ENCODE data around the gene SGSH.

Gene SGSH

DNA sequence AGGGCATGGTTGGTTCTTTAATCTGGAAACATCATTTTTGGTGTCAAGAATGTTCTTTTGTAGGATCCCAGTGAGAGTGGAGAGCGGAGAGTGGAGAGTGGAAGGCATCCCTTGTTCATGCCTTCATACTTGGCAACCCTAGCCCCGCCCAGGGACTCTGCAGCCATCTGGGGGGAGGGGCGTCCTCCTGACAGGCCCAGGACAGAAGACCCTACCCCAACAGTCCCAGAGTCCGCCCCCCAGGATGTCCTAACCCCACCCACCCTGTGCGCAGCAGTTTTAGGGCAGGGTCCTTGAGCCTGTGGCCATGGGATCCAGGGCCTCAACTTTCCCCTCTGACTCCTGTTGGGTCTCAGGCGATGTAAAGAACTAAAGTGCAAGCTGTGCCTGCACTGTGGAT lies 4.5 kb upstream of the SGSH start:
- Mint-ChIP-seq H3K27me3 (ENCODE audit: low read depth) (no peaks in the 10 kb centered on the region), H3K4me3 (no peak overlapping the region), H3K36me3 (ENCODE audit: low read depth) (peaks cover 1% of the 10 kb centered on the region)

DNA sequence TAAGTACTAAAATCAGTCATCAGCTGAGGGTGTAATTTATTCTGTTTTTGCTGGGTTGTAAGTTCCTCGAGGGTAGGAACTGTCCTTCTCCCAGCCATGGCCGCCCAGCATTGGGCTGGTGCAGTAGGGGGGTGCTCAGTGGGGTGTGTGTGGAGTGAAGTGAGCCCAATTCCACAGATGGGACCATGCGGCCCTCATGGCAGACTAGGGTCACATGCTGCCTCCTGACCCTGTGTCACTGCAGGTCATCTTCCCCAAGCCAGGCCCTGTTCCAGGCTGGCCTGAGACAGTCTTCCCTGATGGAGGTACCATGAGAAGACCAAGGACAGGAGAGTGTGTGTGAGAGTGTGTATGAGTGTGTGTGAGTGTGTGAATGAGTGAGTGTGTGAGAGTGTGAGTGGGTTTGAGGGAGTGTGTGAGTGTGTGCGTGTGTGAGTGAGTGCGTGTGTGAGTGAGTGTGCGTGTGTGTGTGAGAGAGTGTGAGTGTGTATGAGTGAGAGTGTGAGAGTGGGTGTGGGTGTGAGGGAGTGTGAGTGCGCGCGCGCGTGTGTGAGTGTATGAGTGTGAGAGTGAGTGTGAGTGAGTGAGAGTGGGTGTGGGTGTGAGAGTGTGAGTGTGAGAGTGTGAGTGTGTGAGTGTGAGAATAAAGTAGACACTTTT lies 3.8 kb upstream of the SGSH start:
- H3K4me3 Mint-ChIP-seq = no peak overlapping the region

More for the DNA sequence above, 4.5 kb upstream of the SGSH start:
- Mint-ChIP-seq H3K27ac (no peak overlapping the region), H3K9me3 (no peaks in the 10 kb centered on the region), H3K4me1 (ENCODE audit: low read depth) (peaks cover 3% of the 10 kb centered on the region)

DNA sequence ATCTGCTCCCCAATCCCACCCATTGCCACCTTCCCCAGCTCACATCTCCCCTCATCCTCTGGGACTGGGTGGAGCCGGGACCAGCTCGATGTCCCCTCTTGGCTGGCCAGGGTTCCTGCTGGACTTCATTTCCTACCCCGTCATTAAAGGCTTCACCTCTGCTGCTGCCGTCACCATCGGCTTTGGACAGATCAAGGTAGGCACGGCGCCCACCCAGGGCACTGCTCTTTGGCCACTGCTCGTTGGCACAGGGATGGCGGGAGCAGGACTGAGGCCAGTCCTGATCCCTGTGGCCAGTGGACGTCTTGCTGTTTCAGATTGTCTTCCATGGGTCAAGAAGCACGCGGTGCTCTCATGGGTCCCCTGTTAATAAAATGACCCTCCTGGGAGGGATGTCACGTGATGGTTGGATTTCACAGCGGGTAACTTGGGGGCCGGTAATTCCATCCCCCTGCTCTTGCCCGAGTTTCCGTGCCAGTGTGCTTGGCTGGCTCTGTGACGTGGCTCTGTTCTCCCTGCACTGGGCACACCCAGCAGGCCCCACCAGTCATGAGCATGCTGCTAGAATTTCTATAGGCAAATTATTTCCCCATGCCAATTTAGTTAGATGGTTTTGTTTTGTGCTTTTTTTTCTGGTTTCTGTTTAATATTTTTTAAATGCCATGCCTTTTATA lies 3.1 kb upstream of the SGSH start:
- H3K4me1 Mint-ChIP-seq (ENCODE audit: low read depth) = peaks cover 6% of the 10 kb centered on the region
- H3K9me3 Mint-ChIP-seq = no peaks in the 10 kb centered on the region
- peak overlapping the region; percentile 25 for H3K4me3 Mint-ChIP-seq
- H3K27me3 Mint-ChIP-seq (ENCODE audit: low read depth) = no peaks in the 10 kb centered on the region
- H3K27ac Mint-ChIP-seq = peak overlapping the region; percentile 31
- peaks cover 1% of the 10 kb centered on the region for H3K36me3 Mint-ChIP-seq (ENCODE audit: low read depth)

More for the DNA sequence above, 3.8 kb upstream of the SGSH start:
- peaks cover 6% of the 10 kb centered on the region for H3K4me1 Mint-ChIP-seq (ENCODE audit: low read depth)
- H3K27ac Mint-ChIP-seq = no peak overlapping the region
- H3K36me3 Mint-ChIP-seq (ENCODE audit: low read depth) = peaks cover 1% of the 10 kb centered on the region
- H3K27me3 Mint-ChIP-seq (ENCODE audit: low read depth) = no peaks in the 10 kb centered on the region
- no peaks in the 10 kb centered on the region for H3K9me3 Mint-ChIP-seq

DNA sequence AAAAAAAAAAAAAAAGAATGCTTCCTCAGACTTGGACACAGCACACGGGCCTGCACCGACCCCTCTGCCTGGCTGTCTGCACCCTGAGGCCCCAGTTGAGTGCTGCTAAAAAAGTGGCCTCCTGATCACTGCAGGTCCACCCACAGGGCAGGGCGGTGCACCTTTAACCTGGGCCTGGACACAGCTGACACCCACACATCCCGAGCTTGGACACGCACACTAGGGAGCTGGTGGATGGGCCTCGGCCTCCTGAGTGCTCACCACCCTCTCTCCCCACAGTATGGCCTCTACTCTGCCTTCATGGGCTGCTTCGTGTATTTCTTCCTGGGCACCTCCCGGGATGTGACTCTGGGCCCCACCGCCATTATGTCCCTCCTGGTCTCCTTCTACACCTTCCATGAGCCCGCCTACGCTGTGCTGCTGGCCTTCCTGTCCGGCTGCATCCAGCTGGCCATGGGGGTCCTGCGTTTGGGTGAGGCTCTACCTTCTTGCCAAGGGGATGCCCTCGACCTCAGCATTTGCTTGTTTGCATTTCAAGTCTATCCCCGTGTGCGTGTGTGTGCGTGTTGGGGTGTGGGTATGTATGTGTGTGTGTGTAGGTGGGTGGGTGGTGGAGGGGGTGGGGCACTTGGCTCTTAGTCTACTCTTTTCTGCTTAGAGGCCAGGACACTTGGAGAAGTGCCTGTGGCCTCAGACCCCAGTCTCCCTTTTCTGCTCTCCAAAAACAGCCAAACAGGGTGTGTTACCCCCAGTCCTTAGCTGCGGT lies 2.4 kb upstream of the SGSH start:
- peak overlapping the region; percentile 25 for H3K4me3 Mint-ChIP-seq
- H3K4me1 Mint-ChIP-seq (ENCODE audit: low read depth) = peaks cover 6% of the 10 kb centered on the region
- H3K36me3 Mint-ChIP-seq (ENCODE audit: low read depth) = peaks cover 4% of the 10 kb centered on the region
- no peaks in the 10 kb centered on the region for H3K27me3 Mint-ChIP-seq (ENCODE audit: low read depth)
- no peaks in the 10 kb centered on the region for H3K9me3 Mint-ChIP-seq
- H3K27ac Mint-ChIP-seq = peak overlapping the region; percentile 31

DNA sequence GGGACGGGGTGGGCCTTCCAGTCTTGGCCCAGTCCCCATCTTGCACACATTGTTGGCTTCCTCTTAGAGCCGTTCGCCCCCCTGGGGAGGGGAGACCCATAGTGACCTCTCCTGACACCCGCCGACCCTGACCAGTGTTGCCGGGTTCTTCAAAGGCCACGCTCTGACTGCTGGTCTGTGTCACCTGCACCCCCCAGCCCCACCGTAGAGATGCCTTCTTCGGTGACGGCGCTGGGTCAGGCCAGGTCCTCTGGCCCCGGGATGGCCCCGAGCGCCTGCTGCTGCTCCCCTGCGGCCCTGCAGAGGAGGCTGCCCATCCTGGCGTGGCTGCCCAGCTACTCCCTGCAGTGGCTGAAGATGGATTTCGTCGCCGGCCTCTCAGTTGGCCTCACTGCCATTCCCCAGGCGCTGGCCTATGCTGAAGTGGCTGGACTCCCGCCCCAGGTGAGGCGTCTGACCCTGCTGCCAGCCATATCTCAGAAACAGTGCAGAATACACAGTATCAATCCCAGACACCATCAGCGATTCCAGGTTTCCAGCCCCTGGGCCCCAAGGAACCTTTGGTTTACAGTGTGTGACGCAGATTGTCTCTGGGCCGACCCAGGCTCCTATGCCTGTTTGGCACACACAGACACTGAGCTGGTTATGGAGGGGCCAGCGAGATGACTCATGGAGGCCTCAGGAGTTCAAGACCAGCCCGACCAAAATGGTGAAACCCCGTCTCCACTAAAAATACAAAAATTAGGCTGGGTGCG lies 1.4 kb upstream of the SGSH start:
- H3K36me3 Mint-ChIP-seq (ENCODE audit: low read depth) = peaks cover 6% of the 10 kb centered on the region
- H3K27me3 Mint-ChIP-seq (ENCODE audit: low read depth) = no peaks in the 10 kb centered on the region
- H3K27ac Mint-ChIP-seq = peak overlapping the region; percentile 41
- H3K4me3 Mint-ChIP-seq = peak overlapping the region; percentile 78
- H3K9me3 Mint-ChIP-seq = no peaks in the 10 kb centered on the region
- H3K4me1 Mint-ChIP-seq (ENCODE audit: low read depth) = peaks cover 6% of the 10 kb centered on the region

DNA sequence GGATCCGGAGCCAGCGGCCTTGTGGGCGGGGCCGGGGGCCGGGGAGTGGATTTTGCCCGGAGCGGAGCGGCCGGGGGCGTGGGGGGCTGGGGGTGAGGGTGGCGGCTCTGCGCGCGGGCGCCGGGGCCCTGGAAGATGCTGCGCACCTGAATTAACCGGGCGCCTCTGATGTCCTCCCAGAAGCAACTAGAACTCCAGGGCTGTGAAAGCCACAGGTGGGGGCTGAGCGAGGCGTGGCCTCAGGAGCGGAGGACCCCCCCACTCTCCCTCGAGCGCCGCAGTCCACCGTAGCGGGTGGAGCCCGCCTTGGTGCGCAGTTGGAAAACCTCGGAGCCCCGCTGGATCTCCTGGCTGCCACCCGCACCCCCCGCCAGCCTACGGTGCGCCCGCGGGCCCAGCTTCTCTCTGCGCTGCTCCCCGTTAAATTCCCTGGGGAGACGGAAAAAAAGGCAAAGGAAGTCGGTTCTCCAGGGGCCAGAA lies 643 bp upstream of the SGSH start:
- Mint-ChIP-seq H3K36me3 (ENCODE audit: low read depth) (peaks cover 10% of the 10 kb centered on the region), H3K27ac (no peak overlapping the region), H3K4me3 (peak overlapping the region; percentile 78)

DNA sequence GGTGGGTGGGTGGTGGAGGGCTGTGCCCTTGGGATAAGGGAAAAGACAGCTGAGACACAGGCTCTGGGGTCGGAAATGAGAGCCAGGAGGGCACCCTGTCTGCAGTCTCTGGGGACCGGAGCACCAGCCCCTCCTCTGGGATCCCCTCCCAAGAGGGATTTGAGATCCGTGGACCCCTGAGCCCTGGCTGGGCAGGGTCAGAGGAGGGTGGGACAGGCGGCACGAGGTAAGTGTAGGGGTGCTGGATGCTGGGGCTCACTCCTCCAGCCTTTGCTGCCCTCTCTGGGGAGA lies 425 bp downstream of the SGSH start:
- peak overlapping the region; percentile 85 for H3K27ac Mint-ChIP-seq
- peak overlapping the region; percentile 86 for H3K4me3 Mint-ChIP-seq
- H3K36me3 Mint-ChIP-seq (ENCODE audit: low read depth) = peaks cover 10% of the 10 kb centered on the region
- H3K9me3 Mint-ChIP-seq = no peaks in the 10 kb centered on the region
- peaks cover 6% of the 10 kb centered on the region for H3K4me1 Mint-ChIP-seq (ENCODE audit: low read depth)
- no peaks in the 10 kb centered on the region for H3K27me3 Mint-ChIP-seq (ENCODE audit: low read depth)

More for the DNA sequence above, 643 bp upstream of the SGSH start:
- Mint-ChIP-seq H3K27me3 (ENCODE audit: low read depth) (no peaks in the 10 kb centered on the region), H3K9me3 (no peaks in the 10 kb centered on the region), H3K4me1 (ENCODE audit: low read depth) (peaks cover 6% of the 10 kb centered on the region)

DNA sequence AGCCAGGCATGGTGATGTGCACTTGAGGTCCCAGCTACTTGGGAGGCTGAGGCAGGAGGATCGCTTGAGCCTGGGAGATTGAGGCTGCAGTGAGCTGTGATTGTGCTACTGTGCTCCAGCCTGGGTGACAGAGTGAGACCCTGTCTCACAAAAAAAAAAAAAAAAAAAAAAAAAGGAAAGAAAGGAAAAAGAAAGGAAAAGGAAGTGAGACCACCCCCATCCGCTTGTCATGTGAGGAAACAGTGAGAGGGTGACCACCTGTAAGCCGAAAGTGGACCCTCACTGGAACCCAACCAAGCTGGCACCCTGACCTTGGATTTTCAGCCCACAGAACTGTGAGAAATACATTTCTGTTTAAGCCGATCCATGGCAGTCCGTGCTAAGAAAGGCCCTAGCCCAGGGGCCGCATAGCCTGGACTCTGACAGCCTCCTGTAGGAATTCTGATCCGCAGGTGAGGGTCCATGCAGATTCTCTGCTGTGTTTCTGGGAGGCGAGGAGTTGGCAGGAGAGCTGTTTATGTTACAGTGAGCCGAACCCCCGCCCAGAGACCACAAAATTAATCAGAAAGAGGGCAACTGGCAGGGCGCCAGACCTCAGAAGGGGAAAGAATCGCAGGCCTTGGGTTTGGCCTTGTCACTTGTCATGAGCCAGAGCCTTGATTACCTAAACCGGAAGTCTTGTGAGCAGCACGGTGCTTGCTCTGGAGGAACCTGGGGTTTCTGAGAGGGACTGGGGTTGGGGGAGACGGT lies 945 bp downstream of the SGSH start:
- Mint-ChIP-seq H3K36me3 (ENCODE audit: low read depth) (peaks cover 10% of the 10 kb centered on the region), H3K4me1 (ENCODE audit: low read depth) (peaks cover 6% of the 10 kb centered on the region), H3K9me3 (no peaks in the 10 kb centered on the region), H3K27ac (peak overlapping the region; percentile 85), H3K4me3 (peak overlapping the region; percentile 86), H3K27me3 (ENCODE audit: low read depth) (no peaks in the 10 kb centered on the region)

DNA sequence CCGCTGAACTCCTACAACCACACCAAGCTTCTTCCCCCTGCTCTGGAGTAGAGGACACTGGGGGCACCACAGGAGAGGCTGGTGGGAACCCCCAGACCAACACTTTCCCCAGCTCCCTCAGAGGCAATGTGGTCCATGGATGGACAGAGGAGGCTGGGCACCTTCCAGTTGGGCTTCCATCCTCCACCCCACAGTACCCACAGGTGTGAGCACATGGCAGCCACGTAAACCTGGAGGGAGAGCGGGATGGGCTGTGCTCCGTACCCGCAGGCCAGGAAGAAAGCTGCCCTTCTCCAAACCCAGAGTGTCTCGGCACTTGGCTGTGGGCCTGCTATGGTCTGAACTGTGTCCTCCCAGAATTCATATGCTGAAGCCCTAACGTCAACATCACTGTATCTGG lies 1.7 kb downstream of the SGSH start:
- H3K9me3 Mint-ChIP-seq = no peaks in the 10 kb centered on the region
- peak overlapping the region; percentile 86 for H3K4me3 Mint-ChIP-seq
- H3K27ac Mint-ChIP-seq = no peak overlapping the region
- H3K4me1 Mint-ChIP-seq (ENCODE audit: low read depth) = peaks cover 4% of the 10 kb centered on the region
- peaks cover 9% of the 10 kb centered on the region for H3K36me3 Mint-ChIP-seq (ENCODE audit: low read depth)
- H3K27me3 Mint-ChIP-seq (ENCODE audit: low read depth) = no peaks in the 10 kb centered on the region

DNA sequence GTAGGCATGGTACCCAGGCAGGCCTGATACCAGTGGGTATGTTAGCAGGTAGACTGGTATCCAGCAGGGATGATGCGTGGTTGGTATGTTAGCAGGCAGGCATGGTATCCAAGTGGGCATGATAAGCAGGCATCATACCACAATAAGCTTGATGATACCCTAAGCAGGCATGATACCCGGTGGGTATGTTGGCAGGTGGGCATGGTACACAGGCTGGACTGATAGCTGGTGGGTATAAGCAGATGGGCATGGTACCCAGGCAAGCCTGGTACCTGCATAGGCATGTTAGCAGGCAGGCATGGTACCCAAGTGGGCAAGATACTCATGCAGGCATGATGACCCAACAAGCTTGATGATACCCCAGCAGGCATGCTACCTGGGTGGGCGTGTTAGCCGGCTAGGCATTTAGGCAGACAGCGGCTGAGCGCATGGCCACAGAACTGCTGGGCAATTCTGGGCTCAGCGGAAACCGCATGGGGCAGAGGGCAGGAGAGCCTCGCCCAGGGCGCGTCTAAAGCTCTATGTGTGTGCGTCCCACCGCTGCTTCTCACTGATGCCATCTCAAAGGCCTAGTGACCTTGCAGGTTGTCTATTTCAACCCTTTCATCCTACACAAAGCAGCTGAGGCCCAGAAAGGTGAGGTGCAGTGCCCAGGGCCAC lies 2.3 kb downstream of the SGSH start:
- Mint-ChIP-seq H3K4me3 (no peak overlapping the region), H3K4me1 (ENCODE audit: low read depth) (peaks cover 4% of the 10 kb centered on the region), H3K27ac (no peak overlapping the region), H3K9me3 (no peaks in the 10 kb centered on the region), H3K27me3 (ENCODE audit: low read depth) (no peaks in the 10 kb centered on the region), H3K36me3 (ENCODE audit: low read depth) (peaks cover 9% of the 10 kb centered on the region)

DNA sequence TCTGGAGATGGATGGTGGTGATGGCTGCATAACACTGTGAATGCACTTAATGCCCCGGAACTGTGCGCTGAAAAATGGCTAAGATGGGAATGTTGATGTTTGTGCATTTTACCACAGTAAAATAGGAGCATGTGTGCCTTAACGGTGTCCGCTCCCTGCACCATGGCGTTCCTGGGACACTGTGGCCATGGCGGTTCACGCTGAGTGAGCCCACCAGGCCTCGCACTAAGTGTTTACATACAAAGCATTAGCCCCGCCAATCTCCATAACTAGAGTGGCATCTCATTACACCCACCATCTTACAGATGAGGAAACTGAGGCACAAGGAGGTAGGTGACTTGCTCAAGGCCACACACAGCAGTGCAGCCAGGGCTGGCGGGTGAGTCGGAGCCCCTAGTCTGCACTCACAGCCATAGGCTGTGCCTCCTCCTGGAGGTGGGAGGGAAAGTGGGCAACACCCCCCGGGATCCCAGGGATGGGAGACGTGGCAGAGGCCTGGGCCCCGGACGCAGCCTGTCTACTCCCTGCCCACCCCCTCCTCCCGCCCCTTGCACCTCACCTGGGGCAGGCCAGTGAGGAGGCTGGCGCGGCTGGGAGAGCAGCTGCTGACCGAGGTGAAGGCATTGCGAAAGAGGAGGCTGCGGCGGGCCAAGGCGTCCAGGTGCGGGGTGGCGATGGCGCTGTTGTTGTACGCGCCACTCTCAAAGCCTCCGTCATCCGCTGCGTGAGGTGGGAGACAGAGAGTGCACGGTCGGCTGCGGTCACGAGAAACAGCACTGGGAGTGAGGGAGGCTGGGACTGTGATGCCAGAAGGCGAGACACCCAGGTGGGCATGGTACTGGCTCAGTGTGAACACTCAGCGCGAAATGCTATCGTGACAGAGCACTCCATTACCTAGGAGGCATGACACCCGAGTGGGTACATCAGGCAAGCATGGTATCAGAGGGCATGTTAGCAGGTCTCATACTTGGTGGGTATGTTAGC lies 3.4 kb downstream of the SGSH start:
- H3K4me3 Mint-ChIP-seq = no peak overlapping the region
- H3K36me3 Mint-ChIP-seq (ENCODE audit: low read depth) = peaks cover 9% of the 10 kb centered on the region
- no peak overlapping the region for H3K27ac Mint-ChIP-seq
- H3K4me1 Mint-ChIP-seq (ENCODE audit: low read depth) = peaks cover 4% of the 10 kb centered on the region
- no peaks in the 10 kb centered on the region for H3K27me3 Mint-ChIP-seq (ENCODE audit: low read depth)
- H3K9me3 Mint-ChIP-seq = no peaks in the 10 kb centered on the region

DNA sequence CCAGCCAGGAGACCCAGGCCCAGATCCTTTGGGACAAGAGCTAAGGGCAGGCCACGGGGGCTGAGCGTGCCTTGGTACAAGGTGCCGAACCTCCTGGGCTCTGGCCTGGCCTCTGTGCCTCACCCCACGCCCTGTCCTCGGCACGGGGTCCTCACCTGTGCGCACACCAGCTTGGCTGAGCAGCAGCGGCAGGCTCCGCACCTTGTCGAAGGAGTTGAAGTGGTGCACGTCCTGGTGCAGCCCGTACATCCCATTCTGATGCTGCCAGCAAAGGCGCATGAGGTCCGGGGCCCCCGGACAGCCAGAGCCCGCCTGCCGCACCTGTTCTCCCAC lies 5.3 kb downstream of the SGSH start:
- no peak overlapping the region for H3K27ac Mint-ChIP-seq
- H3K36me3 Mint-ChIP-seq (ENCODE audit: low read depth) = peaks cover 12% of the 10 kb centered on the region
- H3K4me3 Mint-ChIP-seq = no peak overlapping the region
- no peaks in the 10 kb centered on the region for H3K9me3 Mint-ChIP-seq
- no peaks in the 10 kb centered on the region for H3K27me3 Mint-ChIP-seq (ENCODE audit: low read depth)
- peaks cover 4% of the 10 kb centered on the region for H3K4me1 Mint-ChIP-seq (ENCODE audit: low read depth)
